Measurements from ENCODE around the gene ZACN.

DNA sequence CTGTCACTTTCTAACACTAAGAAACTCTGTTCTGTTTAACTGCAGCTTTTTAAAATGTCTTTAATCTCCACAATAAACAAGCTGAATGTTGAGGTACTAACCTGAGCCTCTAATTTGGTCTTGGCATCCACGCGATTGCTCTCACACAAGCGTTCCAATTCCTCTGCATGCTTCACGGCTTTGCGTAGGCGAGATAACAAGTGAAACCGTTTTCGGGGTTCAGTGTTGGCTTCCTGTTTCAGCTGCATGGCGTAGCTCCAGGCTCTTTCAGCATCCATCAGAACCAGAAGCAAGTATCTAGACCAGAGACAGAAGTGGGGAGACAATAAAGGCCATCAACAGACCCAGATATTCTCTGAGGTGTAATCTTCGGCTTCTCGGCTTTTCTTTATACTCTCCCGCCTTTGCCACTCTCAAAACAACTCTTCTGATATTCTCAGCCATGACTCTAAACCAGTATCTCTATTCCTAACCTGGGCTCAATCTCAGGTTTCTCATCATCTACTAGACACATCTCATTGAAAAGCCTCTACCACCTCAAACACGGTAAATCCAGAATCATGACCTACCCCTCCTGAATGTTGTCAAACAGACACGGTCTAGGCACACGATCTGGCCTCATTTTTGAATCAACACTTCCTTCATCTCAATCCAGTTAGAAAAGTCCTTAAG is 15.0 kb upstream of the ZACN start:
- TF ChIP-seq EP300 (conservative IDR thresholded peaks at IDR 0.05; ENCODE audit: poor library complexity, severe bottlenecking) (no peak), TAF1 (IDR thresholded peaks at IDR 0.05; ENCODE audit: low read depth) (no peak), EZH2 (IDR thresholded peaks at IDR 0.05; ENCODE audit: borderline replicate concordance, insufficient read depth, low read length, poor library complexity, severe bottlenecking) (no peak), POLR2AphosphoS5 (IDR thresholded peaks at IDR 0.05) (no peak), SMC3 (conservative IDR thresholded peaks at IDR 0.05; ENCODE audit: poor library complexity) (no peak), RAD21 (conservative IDR thresholded peaks at IDR 0.05) (no peak), MXI1 (conservative IDR thresholded peaks at IDR 0.05; ENCODE audit: poor library complexity, severe bottlenecking) (no peak)
- TF ChIP-seq, protein P1, sequence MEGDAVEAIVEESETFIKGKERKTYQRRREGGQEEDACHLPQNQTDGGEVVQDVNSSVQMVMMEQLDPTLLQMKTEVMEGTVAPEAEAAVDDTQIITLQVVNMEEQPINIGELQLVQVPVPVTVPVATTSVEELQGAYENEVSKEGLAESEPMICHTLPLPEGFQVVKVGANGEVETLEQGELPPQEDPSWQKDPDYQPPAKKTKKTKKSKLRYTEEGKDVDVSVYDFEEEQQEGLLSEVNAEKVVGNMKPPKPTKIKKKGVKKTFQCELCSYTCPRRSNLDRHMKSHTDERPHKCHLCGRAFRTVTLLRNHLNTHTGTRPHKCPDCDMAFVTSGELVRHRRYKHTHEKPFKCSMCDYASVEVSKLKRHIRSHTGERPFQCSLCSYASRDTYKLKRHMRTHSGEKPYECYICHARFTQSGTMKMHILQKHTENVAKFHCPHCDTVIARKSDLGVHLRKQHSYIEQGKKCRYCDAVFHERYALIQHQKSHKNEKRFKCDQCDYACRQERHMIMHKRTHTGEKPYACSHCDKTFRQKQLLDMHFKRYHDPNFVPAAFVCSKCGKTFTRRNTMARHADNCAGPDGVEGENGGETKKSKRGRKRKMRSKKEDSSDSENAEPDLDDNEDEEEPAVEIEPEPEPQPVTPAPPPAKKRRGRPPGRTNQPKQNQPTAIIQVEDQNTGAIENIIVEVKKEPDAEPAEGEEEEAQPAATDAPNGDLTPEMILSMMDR (IDR thresholded peaks at IDR 0.05; ENCODE audit: poor library complexity, severe bottlenecking) = no peak
- TF ChIP-seq, protein P2, sequence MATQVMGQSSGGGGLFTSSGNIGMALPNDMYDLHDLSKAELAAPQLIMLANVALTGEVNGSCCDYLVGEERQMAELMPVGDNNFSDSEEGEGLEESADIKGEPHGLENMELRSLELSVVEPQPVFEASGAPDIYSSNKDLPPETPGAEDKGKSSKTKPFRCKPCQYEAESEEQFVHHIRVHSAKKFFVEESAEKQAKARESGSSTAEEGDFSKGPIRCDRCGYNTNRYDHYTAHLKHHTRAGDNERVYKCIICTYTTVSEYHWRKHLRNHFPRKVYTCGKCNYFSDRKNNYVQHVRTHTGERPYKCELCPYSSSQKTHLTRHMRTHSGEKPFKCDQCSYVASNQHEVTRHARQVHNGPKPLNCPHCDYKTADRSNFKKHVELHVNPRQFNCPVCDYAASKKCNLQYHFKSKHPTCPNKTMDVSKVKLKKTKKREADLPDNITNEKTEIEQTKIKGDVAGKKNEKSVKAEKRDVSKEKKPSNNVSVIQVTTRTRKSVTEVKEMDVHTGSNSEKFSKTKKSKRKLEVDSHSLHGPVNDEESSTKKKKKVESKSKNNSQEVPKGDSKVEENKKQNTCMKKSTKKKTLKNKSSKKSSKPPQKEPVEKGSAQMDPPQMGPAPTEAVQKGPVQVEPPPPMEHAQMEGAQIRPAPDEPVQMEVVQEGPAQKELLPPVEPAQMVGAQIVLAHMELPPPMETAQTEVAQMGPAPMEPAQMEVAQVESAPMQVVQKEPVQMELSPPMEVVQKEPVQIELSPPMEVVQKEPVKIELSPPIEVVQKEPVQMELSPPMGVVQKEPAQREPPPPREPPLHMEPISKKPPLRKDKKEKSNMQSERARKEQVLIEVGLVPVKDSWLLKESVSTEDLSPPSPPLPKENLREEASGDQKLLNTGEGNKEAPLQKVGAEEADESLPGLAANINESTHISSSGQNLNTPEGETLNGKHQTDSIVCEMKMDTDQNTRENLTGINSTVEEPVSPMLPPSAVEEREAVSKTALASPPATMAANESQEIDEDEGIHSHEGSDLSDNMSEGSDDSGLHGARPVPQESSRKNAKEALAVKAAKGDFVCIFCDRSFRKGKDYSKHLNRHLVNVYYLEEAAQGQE (IDR thresholded peaks at IDR 0.05; ENCODE audit: borderline replicate concordance) = no peak

Measured in neural cell (in vitro differentiated cells).